ENCODE results near the gene DNAJC19. TPM values are rescaled to one million over a fixed set of nuclear protein-coding genes. Genes with fewer than 3 reads are reported as not detected.
"Not testable (repeated sequence)": the region's sequence is repeated elsewhere in the genome, so short reads cannot be mapped to it uniquely, and the experiment has no call there.

Gene DNAJC19
- total and polyA plus RNA-seq, 5 experiments from 2014 or later, result 61.2 to 117 (median 89.0) TPM

- POLR2A ChIA-PET, result no interaction called here
- DNase-seq (no peak), ATAC-seq (no peak)
- Mint-ChIP-seq H3K4me3 (peak overlapping the region in 9 of 10 donors; percentile 3 to 99 (median 60)), H3K27me3 (no peaks in the 10 kb centered on the region), H3K4me1 (peaks cover 7 to 43% (median 35%) of the 10 kb centered on the region in 4 donors), H3K27ac (peak overlapping the region in 9 of 10 donors; percentile 20 to 96 (median 74)), H3K9me3 (no peaks in the 10 kb centered on the region), H3K36me3 (peaks cover 0 to 42% (median 3%) of the 10 kb centered on the region in 3 donors)
Observed at GRCh38 chr3:180987344-180987743, 2.2 kb downstream of the DNAJC19 start.

DNA sequence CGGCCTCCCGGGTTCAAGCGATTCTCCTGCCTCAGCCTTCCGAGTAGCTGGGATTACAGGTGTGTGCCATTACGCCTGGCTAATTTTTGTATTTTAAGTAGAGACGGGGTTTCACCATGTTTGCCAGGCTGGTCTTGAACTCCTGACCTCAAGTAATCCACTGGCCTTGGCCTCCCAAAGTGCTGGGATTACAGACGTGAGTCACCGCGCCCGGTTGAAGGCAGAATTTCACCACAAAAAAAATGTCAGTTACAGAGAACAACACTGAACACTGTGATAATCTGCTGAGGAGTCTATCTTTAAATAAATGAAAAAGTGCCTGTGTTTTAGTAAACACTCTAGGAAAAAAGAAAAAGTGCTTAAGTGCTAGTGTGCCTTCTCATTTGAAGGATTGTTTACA lies 3.2 kb downstream of the DNAJC19 start:
- H3K27me3 Mint-ChIP-seq, DNase-seq, H3K4me3 Mint-ChIP-seq, H3K9me3 Mint-ChIP-seq, ATAC-seq, POLR2A ChIA-PET: not testable (repeated sequence)
- Mint-ChIP-seq H3K36me3 (peaks cover 0 to 52% (median 5%) of the 10 kb centered on the region in 3 donors), H3K27ac (peak overlapping the region in 9 of 10 donors; percentile 13 to 96 (median 41)), H3K4me1 (peaks cover 7 to 46% (median 37%) of the 10 kb centered on the region in 4 donors)

- H3K27me3 Mint-ChIP-seq, result no peaks in the 10 kb centered on the region
- ATAC-seq, result no peak
- POLR2A ChIA-PET, result interaction anchor here (0.5 kb wide), 1 partner anchor 24 kb away, joined by 3 read pairs; no protein-coding TSS in a partner anchor
Observed at GRCh38 chr3:180983136-180983535, 6.4 kb downstream of the DNAJC19 start.

GRCh38 chr3:180981912-180982311 lies 7.6 kb downstream of the DNAJC19 start:
- Mint-ChIP-seq H3K4me3 (no peak overlapping the region), H3K36me3 (peaks cover 0 to 73% (median 7%) of the 10 kb centered on the region in 3 donors), H3K27ac (peak overlapping the region in 7 of 10 donors; percentile 26 to 69 (median 51)), H3K9me3 (no peaks in the 10 kb centered on the region), H3K27me3 (no peaks in the 10 kb centered on the region), H3K4me1 (peaks cover 2 to 12% (median 8%) of the 10 kb centered on the region in 4 donors)
- DNase-seq (no peak), ATAC-seq (no peak)
- POLR2A ChIA-PET, result no interaction called here

More at GRCh38 chr3:180983136-180983535, 6.4 kb downstream of the DNAJC19 start:
- H3K4me1 Mint-ChIP-seq, result peaks cover 7 to 24% (median 17%) of the 10 kb centered on the region in 4 donors
- H3K36me3 Mint-ChIP-seq, result peaks cover 0 to 74% (median 7%) of the 10 kb centered on the region in 3 donors
- no peak for DNase-seq
- no peaks in the 10 kb centered on the region for H3K9me3 Mint-ChIP-seq
- peak overlapping the region in 7 of 10 donors; percentile 12 to 73 (median 56) for H3K27ac Mint-ChIP-seq
- no peak overlapping the region for H3K4me3 Mint-ChIP-seq

GRCh38 chr3:180980611-180981010 lies 8.9 kb downstream of the DNAJC19 start:
- DNase-seq (no peak), ATAC-seq (no peak)
- Mint-ChIP-seq H3K27me3 (no peaks in the 10 kb centered on the region), H3K4me1 (peaks cover 0 to 10% (median 6%) of the 10 kb centered on the region in 4 donors), H3K9me3 (no peaks in the 10 kb centered on the region), H3K36me3 (peaks cover 0 to 74% (median 5%) of the 10 kb centered on the region in 3 donors), H3K27ac (peak overlapping the region in 5 of 10 donors; percentile 40 to 81 (median 65)), H3K4me3 (no peak overlapping the region)
- POLR2A ChIA-PET, result interaction anchor here (1.4 kb wide), 1 partner anchor 9 kb away, joined by 8 read pairs; the partner anchor contains the start of gene DNAJC19

GRCh38 chr3:180979961-180980360 lies 9.6 kb downstream of the DNAJC19 start:
- ATAC-seq (no peak), DNase-seq (no peak)
- Mint-ChIP-seq H3K9me3 (no peaks in the 10 kb centered on the region), H3K4me1 (peaks cover 0 to 10% (median 6%) of the 10 kb centered on the region in 4 donors), H3K27me3 (no peaks in the 10 kb centered on the region), H3K4me3 (no peak overlapping the region), H3K36me3 (peaks cover 0 to 74% (median 5%) of the 10 kb centered on the region in 3 donors), H3K27ac (peak overlapping the region; percentile 9 to 84 (median 46))
- POLR2A ChIA-PET, result interaction anchor here (1.4 kb wide), 1 partner anchor 9 kb away, joined by 8 read pairs; the partner anchor contains the start of gene DNAJC19

GRCh38 chr3:180977498-180977897 lies 12.0 kb downstream of the DNAJC19 start:
- DNase-seq (no peak), ATAC-seq (no peak)
- POLR2A ChIA-PET, result interaction anchor here (0.7 kb wide), 1 partner anchor 66 kb away, joined by 5 read pairs; no protein-coding TSS in a partner anchor
- peak overlapping the region in 1 of 10 donors; percentile 9 for H3K27ac Mint-ChIP-seq
- H3K9me3 Mint-ChIP-seq, result no peaks in the 10 kb centered on the region
- H3K36me3 Mint-ChIP-seq, result peaks cover 0 to 74% (median 5%) of the 10 kb centered on the region in 3 donors
- H3K4me1 Mint-ChIP-seq, result peaks cover 0 to 7% (median 3%) of the 10 kb centered on the region in 4 donors
- no peak overlapping the region for H3K4me3 Mint-ChIP-seq
- no peaks in the 10 kb centered on the region for H3K27me3 Mint-ChIP-seq

DNA sequence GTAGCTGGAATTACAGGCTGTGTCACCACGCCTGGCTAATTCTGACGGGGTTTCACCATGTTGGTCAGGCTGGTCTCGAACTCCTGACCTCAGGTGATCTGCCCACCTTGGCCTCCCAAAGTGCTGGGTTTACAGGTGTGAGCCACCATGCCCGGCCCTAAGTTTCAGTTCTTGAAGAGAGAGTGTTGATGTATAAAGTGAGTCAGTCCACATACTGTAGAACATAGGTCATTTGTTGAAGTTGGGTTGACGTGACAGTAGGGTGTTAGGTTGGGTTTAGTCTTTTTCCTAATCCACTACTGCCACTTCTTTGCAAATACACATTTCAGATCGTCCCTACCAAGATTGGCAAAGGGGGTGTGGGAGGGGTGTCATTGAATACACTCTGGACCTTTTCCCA lies 15.2 kb downstream of the DNAJC19 start:
- H3K36me3 Mint-ChIP-seq, result peaks cover 0 to 76% (median 9%) of the 10 kb centered on the region in 3 donors
- POLR2A ChIA-PET, result no interaction called here
- H3K4me3 Mint-ChIP-seq, result no peak overlapping the region
- ATAC-seq (no peak), DNase-seq (no peak)
- no peaks in the 10 kb centered on the region for H3K9me3 Mint-ChIP-seq
- no peaks in the 10 kb centered on the region for H3K27me3 Mint-ChIP-seq
- peaks cover 0 to 3% (median under 1%) of the 10 kb centered on the region in 4 donors for H3K4me1 Mint-ChIP-seq
- H3K27ac Mint-ChIP-seq, result peak overlapping the region in 2 of 10 donors; percentile 62 to 63

DNA sequence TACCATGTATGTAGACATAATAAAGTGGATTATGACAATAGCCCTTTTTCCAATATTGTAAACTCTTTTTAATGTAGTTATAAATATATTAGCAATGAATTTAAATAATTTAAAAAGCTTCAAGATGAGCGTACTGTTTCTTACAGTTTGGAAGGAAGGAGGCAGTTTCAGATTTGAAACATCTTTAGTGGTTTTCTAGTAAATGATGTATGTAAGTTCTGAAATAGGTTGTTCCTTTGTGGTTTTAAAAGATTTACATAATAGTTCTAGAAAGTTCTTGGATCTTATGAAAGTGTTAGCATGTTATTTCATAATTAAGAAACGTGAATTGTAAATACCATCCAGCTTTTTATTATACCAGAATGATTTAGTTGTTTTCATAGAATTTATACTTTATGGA lies 16.0 kb downstream of the DNAJC19 start:
- DNase-seq (no peak), ATAC-seq (no peak)
- Mint-ChIP-seq H3K4me1 (peaks cover 0 to 3% (median under 1%) of the 10 kb centered on the region in 4 donors), H3K4me3 (no peak overlapping the region), H3K36me3 (peaks cover 0 to 78% (median 9%) of the 10 kb centered on the region in 3 donors), H3K27me3 (no peaks in the 10 kb centered on the region), H3K9me3 (no peaks in the 10 kb centered on the region), H3K27ac (peak overlapping the region in 1 of 10 donors; percentile 48)
- POLR2A ChIA-PET, result no interaction called here

GRCh38 chr3:180970931-180971330 lies 18.6 kb downstream of the DNAJC19 start:
- POLR2A ChIA-PET, result interaction anchor here (0.6 kb wide), 1 partner anchor 904 kb away, joined by 3 read pairs; no protein-coding TSS in a partner anchor
- no peaks in the 10 kb centered on the region for H3K27me3 Mint-ChIP-seq
- H3K36me3 Mint-ChIP-seq, result peaks cover 0 to 82% (median 16%) of the 10 kb centered on the region in 3 donors
- peaks cover 0 to 3% (median under 1%) of the 10 kb centered on the region in 4 donors for H3K4me1 Mint-ChIP-seq
- ATAC-seq (no peak), DNase-seq (no peak)
- H3K27ac Mint-ChIP-seq, result peak overlapping the region in 1 of 10 donors; percentile 29
- no peaks in the 10 kb centered on the region for H3K9me3 Mint-ChIP-seq
- no peak overlapping the region for H3K4me3 Mint-ChIP-seq

DNA sequence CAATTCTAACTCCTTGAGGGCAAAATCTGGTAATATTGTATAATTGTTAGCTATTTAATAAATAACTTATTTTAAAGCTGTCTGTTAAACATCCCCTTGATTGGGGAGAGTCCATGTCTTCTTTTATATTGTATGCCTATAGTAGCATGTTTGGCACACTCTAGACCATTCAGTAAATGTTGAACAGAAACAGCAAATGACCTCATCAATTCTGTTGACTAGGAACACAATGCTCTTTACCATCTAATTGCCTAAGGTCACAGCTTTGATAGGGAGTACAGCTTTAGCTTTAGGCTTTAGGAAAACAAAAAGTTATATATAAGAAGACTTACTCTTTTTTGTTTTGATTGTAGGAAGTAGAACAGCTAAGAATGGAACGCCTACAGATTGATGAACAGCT lies 27.0 kb downstream of the DNAJC19 start:
- no peak for DNase-seq
- H3K36me3 Mint-ChIP-seq, result peaks cover 9 to 90% (median 20%) of the 10 kb centered on the region in 3 donors
- no peaks in the 10 kb centered on the region for H3K9me3 Mint-ChIP-seq
- H3K27me3 Mint-ChIP-seq, result no peaks in the 10 kb centered on the region
- POLR2A ChIA-PET, result interaction anchor here (0.7 kb wide), 1 partner anchor 10 kb away, joined by 7 read pairs; no protein-coding TSS in a partner anchor
- no peak for ATAC-seq
- peak overlapping the region in 2 of 10 donors; percentile 4 to 5 for H3K27ac Mint-ChIP-seq
- H3K4me1 Mint-ChIP-seq, result peaks cover 0 to 3% (median 0%) of the 10 kb centered on the region in 4 donors
- H3K4me3 Mint-ChIP-seq, result no peak overlapping the region

GRCh38 chr3:180961552-180961951 lies 28.0 kb downstream of the DNAJC19 start:
- no peak overlapping the region for H3K4me3 Mint-ChIP-seq
- H3K27ac Mint-ChIP-seq, result peak overlapping the region in 2 of 10 donors; percentile 4 to 53
- POLR2A ChIA-PET, result no interaction called here
- peaks cover 10 to 88% (median 26%) of the 10 kb centered on the region in 3 donors for H3K36me3 Mint-ChIP-seq
- H3K9me3 Mint-ChIP-seq, result no peaks in the 10 kb centered on the region
- ATAC-seq (no peak), DNase-seq (no peak)
- H3K4me1 Mint-ChIP-seq, result peaks cover 0 to 2% (median 0%) of the 10 kb centered on the region in 4 donors
- no peaks in the 10 kb centered on the region for H3K27me3 Mint-ChIP-seq

DNA sequence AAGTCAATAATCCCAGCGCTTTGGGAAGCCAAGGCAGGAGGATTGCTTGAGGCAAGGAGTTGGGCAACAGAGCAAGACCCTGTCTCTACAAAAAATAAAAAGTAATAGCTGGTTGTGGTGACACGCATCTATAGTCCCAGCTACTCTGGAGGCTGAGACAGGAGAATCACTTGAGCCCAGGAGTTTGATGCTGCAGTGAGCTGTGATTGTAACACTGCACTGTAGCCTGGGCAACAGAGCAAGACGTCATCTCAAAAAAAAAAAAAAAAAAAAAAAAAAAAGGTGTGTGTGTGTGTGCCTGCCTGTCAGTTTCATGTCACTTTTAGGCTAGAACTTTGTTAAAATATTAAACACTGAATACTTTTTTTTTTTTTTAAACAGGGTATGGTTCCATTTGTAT lies 28.4 kb downstream of the DNAJC19 start:
- no peak for ATAC-seq
- Mint-ChIP-seq H3K36me3 (peaks cover 10 to 88% (median 28%) of the 10 kb centered on the region in 3 donors), H3K9me3 (no peaks in the 10 kb centered on the region), H3K27me3 (no peaks in the 10 kb centered on the region), H3K4me3 (no peak overlapping the region), H3K4me1 (peaks cover 0 to 3% (median 0%) of the 10 kb centered on the region in 4 donors), H3K27ac (no peak overlapping the region)
- no peak for DNase-seq
- POLR2A ChIA-PET, result no interaction called here
